H1 (cell line): Measurements from ENCODE around the gene NMT1. TPM values are rescaled to one million over a fixed set of nuclear protein-coding genes. Genes with fewer than 3 reads are reported as not detected.

Experiments used
- CTCF ChIA-PET: fragments of 300-600 bp; sonication (Branson Sonifier 250); formaldehyde crosslinking; loops from one replicate; lab custom pipeline; 2021; ENCODE audit not compliant: partially characterized antibody; lab: Charles Lee
- POLR2A ChIA-PET: fragments of 300-600 bp; sonication (Branson Sonifier 250); formaldehyde crosslinking; loops from one replicate; lab custom pipeline; 2021; ENCODE audit warnings: inconsistent platforms; ENCODE audit not compliant: partially characterized antibody; lab: Charles Lee
- DNase-seq, 2 experiments: peaks; one replicate each; pipeline versions ENCODE4 v3.0.0 to v3.0.0-alpha.2; 2010 to 2022; ENCODE audit warnings: low spot score in 2 of 2, low read depth in 1 of 2, mixed read lengths in 1 of 2
- FAIRE-seq: peaks from 2 replicates; lab custom pipeline; 2011; peaks lifted over from hg19 to GRCh38; lab: Jason Lieb, UNC
- H2AFZ ChIP-seq: 2 replicates; pipeline ENCODE4 v1.8.1; 2012; ENCODE audit warnings: low read length, inconsistent platforms
- H2AK5ac ChIP-seq: 2 replicates; pipeline ENCODE4 v1.6.1; 2013; ENCODE audit warnings: low read depth, low read length
- H2BK120ac ChIP-seq: replicated peaks from 2 replicates; pipeline ENCODE3; 2013; ENCODE audit warnings: low read depth, low read length, inconsistent platforms
- H2BK12ac ChIP-seq: 2 replicates; pipeline ENCODE4 v1.6.1; 2013; ENCODE audit warnings: low read depth, low read length
- H2BK15ac ChIP-seq: 2 replicates; pipeline ENCODE4 v1.6.1; 2013; ENCODE audit warnings: low read length
- H2BK20ac ChIP-seq: 2 replicates; pipeline ENCODE4 v1.6.1; 2013; ENCODE audit warnings: low read length
- H2BK5ac ChIP-seq: 2 replicates; pipeline ENCODE4 v1.6.1; 2013; ENCODE audit warnings: low read depth, low read length
- H3K14ac ChIP-seq: 2 replicates; pipeline ENCODE4 v1.6.1; 2013; ENCODE audit warnings: inconsistent platforms; ENCODE audit not compliant: insufficient read length
- H3K18ac ChIP-seq: 2 replicates; pipeline ENCODE4 v1.6.1; 2013; ENCODE audit warnings: low read length; ENCODE audit errors: extremely low read depth
- H3K23ac ChIP-seq: 2 replicates; pipeline ENCODE4 v1.6.1; 2013; ENCODE audit warnings: inconsistent platforms; ENCODE audit not compliant: insufficient read length
- H3K23me2 ChIP-seq: 2 replicates; pipeline ENCODE4 v1.6.1; 2013; ENCODE audit warnings: low read depth, low read length
- H3K27ac ChIP-seq: 2 replicates; pipeline ENCODE4 v1.6.1; 2011; ENCODE audit warnings: low read depth, low read length, inconsistent platforms
- H3K27me3 ChIP-seq, 4 experiments: replicated peaks in 1 of 4; 1 replicate in 1 of 4; 2 replicates in 3 of 4; pipeline versions ENCODE4 v1.6.1 to v1.8.1; 2011 to 2013; ENCODE audit warnings: low read length in 3 of 4, mild to moderate bottlenecking in 3 of 4, inconsistent platforms in 2 of 4, mixed read lengths in 2 of 4, moderate library complexity in 1 of 4; ENCODE audit not compliant: control insufficient read depth in 3 of 4, insufficient read depth in 3 of 4; ENCODE audit errors: extremely low read depth in 1 of 4
- H3K36me3 ChIP-seq, 4 experiments: 2 replicates each; pipeline versions ENCODE4 v1.6.1 to v1.8.1; 2011 to 2013; ENCODE audit warnings: mild to moderate bottlenecking in 4 of 4, low read length in 3 of 4, moderate library complexity in 2 of 4, control low read depth in 1 of 4, inconsistent platforms in 1 of 4; ENCODE audit not compliant: insufficient read depth in 4 of 4, control insufficient read depth in 2 of 4
- H3K4ac ChIP-seq: replicated peaks from 2 replicates; pipeline ENCODE3; 2013; ENCODE audit warnings: low read length, low read depth, mixed read lengths, inconsistent platforms; ENCODE audit not compliant: insufficient read length
- H3K4me1 ChIP-seq, 4 experiments: replicated peaks in 1 of 4; 1 replicate in 1 of 4; 2 replicates in 3 of 4; pipeline versions ENCODE4 v1.6.1 to v1.8.1; 2011 to 2013; ENCODE audit warnings: low read length in 3 of 4, inconsistent platforms in 2 of 4, mixed read lengths in 1 of 4; ENCODE audit not compliant: insufficient read depth in 4 of 4, control insufficient read depth in 3 of 4
- H3K4me2 ChIP-seq, 2 experiments: 2 replicates each; pipeline versions ENCODE4 v1.6.1 to v1.8.1; 2011 to 2013; ENCODE audit warnings: low read depth in 2 of 2, low read length in 2 of 2, control low read depth in 1 of 2, inconsistent platforms in 1 of 2, mild to moderate bottlenecking in 1 of 2; ENCODE audit not compliant: insufficient read depth in 1 of 2
- H3K4me3 ChIP-seq, 4 experiments: fragments of 200-600, 300-600 bp in 1 of 4; sonication (generic), shearing (Covaris generic), sonication (Bioruptor Twin) in 1 of 4; 2 replicates each; pipeline versions ENCODE4 v1.5.1 to v1.8.1; 2011 to 2016; ENCODE audit warnings: low read length in 4 of 4, low read depth in 3 of 4, control low read depth in 2 of 4, inconsistent platforms in 2 of 4, mild to moderate bottlenecking in 2 of 4, mixed read lengths in 1 of 4, moderate library complexity in 1 of 4; ENCODE audit not compliant: insufficient read depth in 2 of 4; ENCODE audit errors: extremely low read depth in 1 of 4
- H3K56ac ChIP-seq: replicated peaks from 2 replicates; pipeline ENCODE3; 2013; ENCODE audit warnings: low read depth, mild to moderate bottlenecking, mixed read lengths, low read length, inconsistent platforms; ENCODE audit not compliant: insufficient read length
- H3K79me1 ChIP-seq: 2 replicates; pipeline ENCODE4 v1.6.1; 2013; ENCODE audit warnings: low read depth, low read length, control low read depth
- H3K79me2 ChIP-seq, 2 experiments: 2 replicates each; pipeline versions ENCODE4 v1.6.1 to v1.8.1; 2012 to 2013; ENCODE audit warnings: low read length in 2 of 2, mild to moderate bottlenecking in 2 of 2, inconsistent platforms in 1 of 2; ENCODE audit not compliant: insufficient read depth in 2 of 2, control insufficient read depth in 1 of 2
- H3K9ac ChIP-seq, 4 experiments: replicated peaks in 1 of 4; 1 replicate in 1 of 4; 2 replicates in 3 of 4; pipeline versions ENCODE4 v1.6.1 to v1.8.1; 2011 to 2013; ENCODE audit warnings: low read depth in 3 of 4, low read length in 3 of 4, control low read depth in 2 of 4, mild to moderate bottlenecking in 2 of 4, moderate library complexity in 2 of 4, inconsistent platforms in 1 of 4; ENCODE audit errors: extremely low read depth in 1 of 4
- H3K9me3 ChIP-seq, 2 experiments: 2 replicates each; pipeline versions ENCODE4 v1.6.1 to v1.8.1; 2012 to 2013; ENCODE audit warnings: mild to moderate bottlenecking in 2 of 2, moderate library complexity in 2 of 2, control low read depth in 1 of 2, inconsistent platforms in 1 of 2, low read depth in 1 of 2, low read length in 1 of 2, mixed read lengths in 1 of 2; ENCODE audit not compliant: insufficient read depth in 2 of 2
- H4K20me1 ChIP-seq, 2 experiments: replicated peaks in 1 of 2; 2 replicates each; pipeline versions ENCODE3 to v1.8.1; 2011 to 2013; ENCODE audit warnings: inconsistent platforms in 2 of 2, low read length in 2 of 2, mild to moderate bottlenecking in 1 of 2; ENCODE audit not compliant: insufficient read depth in 2 of 2, control insufficient read depth in 1 of 2
- H4K5ac ChIP-seq: 2 replicates; pipeline ENCODE4 v1.6.1; 2013; ENCODE audit warnings: low read length, low read depth, mixed read lengths, inconsistent platforms; ENCODE audit not compliant: insufficient read length
- H4K8ac ChIP-seq: 2 replicates; pipeline ENCODE4 v1.8.0; 2013; ENCODE audit warnings: mild to moderate bottlenecking, moderate library complexity, low read length, inconsistent platforms; ENCODE audit not compliant: insufficient read depth; ENCODE audit errors: extremely low read depth
- H4K91ac ChIP-seq: replicated peaks from 2 replicates; pipeline ENCODE3; 2013; ENCODE audit warnings: low read length, mixed read lengths, inconsistent platforms; ENCODE audit not compliant: insufficient read length
- BACH1 ChIP-seq: IDR thresholded peaks from 2 replicates; pipeline ENCODE4 v1.6.1; 2012; ENCODE audit warnings: low read length, improper control_type of control experiment
- BRCA1 ChIP-seq: IDR thresholded peaks from 2 replicates; pipeline ENCODE4 v1.6.1; 2012; ENCODE audit warnings: low read depth, low read length, improper control_type of control experiment
- CBX8 ChIP-seq: fragments of 300-800, 300-1000 bp; sonication (generic); IDR thresholded peaks from 2 replicates; pipeline ENCODE4 v1.7.1; 2016; ENCODE audit warnings: low read depth, low read length, borderline replicate concordance
- EGR1 ChIP-seq: IDR thresholded peaks from 2 replicates; pipeline ENCODE4 v1.6.1; 2011; ENCODE audit warnings: low read depth, low read length, borderline replicate concordance
- KDM5A ChIP-seq: fragments of 200-600 bp; IDR thresholded peaks from 2 replicates; pipeline ENCODE4 v1.7.1; 2012; ENCODE audit warnings: mild to moderate bottlenecking, low read length, inconsistent platforms, mixed read lengths
- SRF ChIP-seq: IDR thresholded peaks from 2 replicates; pipeline ENCODE4 v1.6.1; 2011; ENCODE audit warnings: mild to moderate bottlenecking, low read depth, low read length, moderate library complexity
- YY1 ChIP-seq: IDR thresholded peaks from 2 replicates; pipeline ENCODE4 v1.6.1; 2011; ENCODE audit warnings: low read depth, mild to moderate bottlenecking, low read length
- WGBS, 2 experiments: shearing (Covaris generic) in 1 of 2; methylation state at CpG; one replicate each; pipeline versions ENCODE4 v1.1.6 to v1.1.7; 2013 to 2015; ENCODE audit warnings: low lambda C conversion rate in 2 of 2, mixed read lengths in 2 of 2, inconsistent platforms in 1 of 2, low coverage in 1 of 2, missing lambda C conversion rate in 1 of 2; ENCODE audit not compliant: insufficient replicate concordance in 2 of 2, insufficient coverage in 1 of 2, insufficient read length in 1 of 2; ENCODE audit errors: extremely low coverage in 1 of 2, missing lambda C conversion rate in 1 of 2; 5-methylcytosine and 5-hydroxymethylcytosine counted together
- polyA plus RNA-seq, 7 experiments: library from polyadenylated mRNA; depleted of rRNA in 3 of 7; stranded (reverse) in 5 of 7; unstranded in 2 of 7; fragments of >200 nt in 5 of 7; fragments of 200-250 nt in 2 of 7; gene quantifications; 1 replicate in 5 of 7; 2 replicates in 1 of 7; 4 replicates in 1 of 7; pipeline versions ENCODE4 v1.2.1 to v1.2.3, GENCODE V29; 2011 to 2013; ENCODE audit warnings: missing spikeins in 2 of 7, mixed read lengths in 2 of 7
- total RNA-seq: library from RNA; stranded (reverse); fragmentation: NEBNext Ultra II Directional; extraction: Animal tissue kit (Norgen Biotek cat#: 25700); gene quantifications from 2 replicates; pipeline ENCODE4 v1.2.1, GENCODE V29; 2021
- TF ChIP-seq, protein P1 (sequence below): IDR thresholded peaks from 2 replicates; pipeline ENCODE4 v1.6.1; 2012; ENCODE audit warnings: inconsistent platforms

Gene NMT1
- total and polyA plus RNA-seq, 2 of the 8 experiments (the other 6 are each of a cell fraction or from before 2014, with no cell fraction given) = 42.9 to 149 TPM

GRCh38 chr17:45034599-45034998 lies 26.5 kb upstream of the NMT1 start:
- Histone ChIP-seq H3K79me2 (peaks cover 0 to 9% of the 10 kb centered on the region in 2 experiments; a peak in 1 of 4 replicates), H3K4me2 (no peak overlapping the region), H4K8ac (no peak overlapping the region; the same call in 1 of the 2 replicates), H3K4me3 (no peak overlapping the region), H4K91ac (no peak overlapping the region), H3K27ac (no peak overlapping the region; the same call in 1 of the 2 replicates), H3K9me3 (no peaks in the 10 kb centered on the region), H4K20me1 (peaks cover 7 to 8% of the 10 kb centered on the region in 2 experiments), H3K9ac (no peak overlapping the region), H2BK12ac (no peak overlapping the region)
- TF ChIP-seq YY1 (no peak), BRCA1 (no peak), SRF (no peak), KDM5A (no peak), BACH1 (no peak), EGR1 (no peak), CBX8 (no peak)
- TF ChIP-seq, protein P1, sequence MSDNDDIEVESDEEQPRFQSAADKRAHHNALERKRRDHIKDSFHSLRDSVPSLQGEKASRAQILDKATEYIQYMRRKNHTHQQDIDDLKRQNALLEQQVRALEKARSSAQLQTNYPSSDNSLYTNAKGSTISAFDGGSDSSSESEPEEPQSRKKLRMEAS = no peak
- TF ChIP-seq, all 59 proteins: peak for 0
- CTCF ChIA-PET = interaction anchor here (0.7 to 14.2 kb wide), 7 partner anchors 9 to 114 kb away, joined by 3 to 120 read pairs (median 3); no protein-coding TSS in a partner anchor
- no peak overlapping the region for H4K5ac ChIP-seq
- POLR2A ChIA-PET = interaction anchor here (0.6 to 1.5 kb wide), 3 partner anchors 13 to 93 kb away, joined by 3 to 5 read pairs (median 5); no protein-coding TSS in a partner anchor
- 91% methylated on average over 14 of the region's 14 CpGs; no CpG with 5 or more reads in 1 of the 2 experiments for WGBS, 2 experiments
- peaks cover 9% of the 10 kb centered on the region for H3K79me1 ChIP-seq
- H2BK5ac ChIP-seq = no peak overlapping the region
- H2BK15ac ChIP-seq = no peak overlapping the region
- no peak overlapping the region for H3K18ac ChIP-seq
- no peak overlapping the region for H2AK5ac ChIP-seq
- DNase-seq = no peak
- peaks cover 0 to 25% (median 5%) of the 10 kb centered on the region in 4 experiments; a peak in 5 of 8 replicates for H3K36me3 ChIP-seq
- no peaks in the 10 kb centered on the region for H3K4me1 ChIP-seq
- H2AFZ ChIP-seq = no peak overlapping the region
- no peak overlapping the region for H2BK20ac ChIP-seq
- H3K56ac ChIP-seq = no peak overlapping the region
- H3K23me2 ChIP-seq = 0 out of 2 replicates have a peak, but pooled peaks cover 2% of the 10 kb centered on the region
- H3K14ac ChIP-seq = no peak overlapping the region
- no peak overlapping the region for H2BK120ac ChIP-seq
- H3K23ac ChIP-seq = no peak overlapping the region
- no peaks in the 10 kb centered on the region for H3K27me3 ChIP-seq
- FAIRE-seq = no peak
- H3K4ac ChIP-seq = no peak overlapping the region
